DND-41 (cell line): Measurements from ENCODE around the gene SPSB3.

Experiments used
- EZH2 ChIP-seq: IDR thresholded peaks from 3 replicates; pipeline ENCODE4 v1.6.1; 2012; ENCODE audit warnings: borderline replicate concordance, low read depth, mild to moderate bottlenecking, moderate library complexity, low read length, inconsistent platforms; ENCODE audit not compliant: severe bottlenecking
- TF ChIP-seq, protein P1 (sequence below): IDR thresholded peaks from 2 replicates; pipeline ENCODE4 v1.5.1; 2012; ENCODE audit warnings: borderline replicate concordance, low read length, moderate library complexity, mild to moderate bottlenecking; ENCODE audit not compliant: poor library complexity, severe bottlenecking; ENCODE audit errors: extremely low read depth

DNA sequence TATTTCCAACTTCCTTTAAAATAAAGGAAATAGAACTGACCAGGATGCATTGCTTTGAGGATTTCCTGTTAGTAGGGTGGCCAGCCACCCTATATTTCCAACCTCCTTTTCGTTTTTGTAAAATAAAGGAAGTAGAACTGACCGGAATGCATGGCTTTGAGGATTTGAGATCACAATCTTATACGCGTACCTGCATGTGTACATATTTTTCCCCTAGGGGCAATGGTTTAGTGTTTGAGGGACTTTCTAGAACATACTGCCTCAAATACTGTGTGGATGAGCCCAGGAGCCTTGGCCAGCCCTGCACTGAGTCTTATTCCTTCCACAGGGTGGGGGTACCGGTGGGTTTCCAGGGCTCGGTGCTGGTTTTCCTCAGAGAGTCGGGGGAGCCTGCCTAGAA lies 50.8 kb downstream of the SPSB3 start:
- no peak for TF ChIP-seq EZH2
- TF ChIP-seq, protein P1, sequence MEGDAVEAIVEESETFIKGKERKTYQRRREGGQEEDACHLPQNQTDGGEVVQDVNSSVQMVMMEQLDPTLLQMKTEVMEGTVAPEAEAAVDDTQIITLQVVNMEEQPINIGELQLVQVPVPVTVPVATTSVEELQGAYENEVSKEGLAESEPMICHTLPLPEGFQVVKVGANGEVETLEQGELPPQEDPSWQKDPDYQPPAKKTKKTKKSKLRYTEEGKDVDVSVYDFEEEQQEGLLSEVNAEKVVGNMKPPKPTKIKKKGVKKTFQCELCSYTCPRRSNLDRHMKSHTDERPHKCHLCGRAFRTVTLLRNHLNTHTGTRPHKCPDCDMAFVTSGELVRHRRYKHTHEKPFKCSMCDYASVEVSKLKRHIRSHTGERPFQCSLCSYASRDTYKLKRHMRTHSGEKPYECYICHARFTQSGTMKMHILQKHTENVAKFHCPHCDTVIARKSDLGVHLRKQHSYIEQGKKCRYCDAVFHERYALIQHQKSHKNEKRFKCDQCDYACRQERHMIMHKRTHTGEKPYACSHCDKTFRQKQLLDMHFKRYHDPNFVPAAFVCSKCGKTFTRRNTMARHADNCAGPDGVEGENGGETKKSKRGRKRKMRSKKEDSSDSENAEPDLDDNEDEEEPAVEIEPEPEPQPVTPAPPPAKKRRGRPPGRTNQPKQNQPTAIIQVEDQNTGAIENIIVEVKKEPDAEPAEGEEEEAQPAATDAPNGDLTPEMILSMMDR = no peak
